HG03565 (cell line): ENCODE data around the gene WWOX.

Experiments
- ATAC-seq: cut with Tn5 transposase; IDR thresholded peaks from one replicate; pipeline ENCODE4 v1.9.1; 2021; ENCODE audit warnings: mild to moderate bottlenecking, moderate library complexity; ENCODE audit not compliant: unreplicated experiment

Gene WWOX

GRCh38 chr16:78946556-78946955, 847.1 kb downstream of the WWOX start:
- no peak for ATAC-seq

GRCh38 chr16:78950768-78951167, 851.3 kb downstream of the WWOX start:
- no peak for ATAC-seq

- ATAC-seq = no peak
These were observed 853.2 kb downstream of the WWOX start for GRCh38 chr16:78952630-78953029.

- ATAC-seq = no peak
These were observed 854.1 kb downstream of the WWOX start for GRCh38 chr16:78953526-78953925.

- ATAC-seq = no peak
These were observed 855.8 kb downstream of the WWOX start for GRCh38 chr16:78955206-78955605.

- no peak for ATAC-seq
These were observed 857.4 kb downstream of the WWOX start for GRCh38 chr16:78956859-78957258.

- no peak for ATAC-seq
These were observed 858.1 kb downstream of the WWOX start for GRCh38 chr16:78957317-78958100.

- peak; percentile 30 for ATAC-seq
These were observed 862.0 kb downstream of the WWOX start for GRCh38 chr16:78961464-78961863.

- ATAC-seq = peak; percentile 93
These were observed 863.0 kb downstream of the WWOX start for GRCh38 chr16:78962457-78962929.

- no peak for ATAC-seq
These were observed 868.5 kb downstream of the WWOX start for GRCh38 chr16:78967948-78968347.

GRCh38 chr16:78969721-78970120, 870.3 kb downstream of the WWOX start:
- no peak for ATAC-seq

- ATAC-seq = no peak
These were observed 871.2 kb downstream of the WWOX start for GRCh38 chr16:78970650-78971049.

GRCh38 chr16:78972006-78972405, 872.6 kb downstream of the WWOX start:
- ATAC-seq = no peak

- ATAC-seq = no peak
These were observed 873.5 kb downstream of the WWOX start for GRCh38 chr16:78972986-78973385.

- ATAC-seq = no peak
These were observed 876.8 kb downstream of the WWOX start for GRCh38 chr16:78976212-78976611.

GRCh38 chr16:78980825-78981224, 881.4 kb downstream of the WWOX start:
- no peak for ATAC-seq

GRCh38 chr16:78982096-78982744, 882.8 kb downstream of the WWOX start:
- no peak for ATAC-seq

GRCh38 chr16:78984324-78984723, 884.9 kb downstream of the WWOX start:
- no peak for ATAC-seq

- ATAC-seq = no peak
These were observed 885.5 kb downstream of the WWOX start for GRCh38 chr16:78984887-78985464.

- ATAC-seq = no peak
These were observed 886.5 kb downstream of the WWOX start for GRCh38 chr16:78985716-78986605.

GRCh38 chr16:78987666-78988065, 888.2 kb downstream of the WWOX start:
- ATAC-seq = no peak
